ENCODE results near the gene THADA.

DNA sequence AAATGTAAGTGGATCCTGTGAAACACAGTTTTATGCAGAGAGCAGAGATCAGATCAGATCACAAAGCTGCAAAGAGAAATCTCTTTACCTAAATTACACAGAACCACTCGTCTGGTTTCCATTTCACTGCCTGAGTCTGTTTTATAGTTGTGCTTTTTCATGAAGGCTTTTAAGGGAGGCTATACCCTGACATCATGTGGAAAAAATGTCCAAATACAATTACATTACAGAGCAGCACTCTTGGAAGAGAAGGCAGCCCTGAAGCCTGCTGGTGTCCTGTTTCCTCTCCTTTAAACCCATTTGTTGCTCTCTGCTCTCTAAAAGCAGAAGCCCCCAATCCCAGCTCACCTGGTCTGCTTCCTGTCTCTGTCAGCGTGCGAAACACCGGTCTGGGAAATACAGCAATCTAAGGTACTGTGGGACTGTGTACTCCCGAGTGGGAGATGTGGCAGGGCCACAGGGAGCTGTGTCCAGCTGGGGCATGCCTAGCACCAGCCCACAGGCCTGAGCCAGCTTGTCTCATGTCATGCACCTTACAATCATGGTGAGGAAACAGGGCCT lies 344.6 kb downstream of the THADA start:
- TF ChIP-seq, protein P1, sequence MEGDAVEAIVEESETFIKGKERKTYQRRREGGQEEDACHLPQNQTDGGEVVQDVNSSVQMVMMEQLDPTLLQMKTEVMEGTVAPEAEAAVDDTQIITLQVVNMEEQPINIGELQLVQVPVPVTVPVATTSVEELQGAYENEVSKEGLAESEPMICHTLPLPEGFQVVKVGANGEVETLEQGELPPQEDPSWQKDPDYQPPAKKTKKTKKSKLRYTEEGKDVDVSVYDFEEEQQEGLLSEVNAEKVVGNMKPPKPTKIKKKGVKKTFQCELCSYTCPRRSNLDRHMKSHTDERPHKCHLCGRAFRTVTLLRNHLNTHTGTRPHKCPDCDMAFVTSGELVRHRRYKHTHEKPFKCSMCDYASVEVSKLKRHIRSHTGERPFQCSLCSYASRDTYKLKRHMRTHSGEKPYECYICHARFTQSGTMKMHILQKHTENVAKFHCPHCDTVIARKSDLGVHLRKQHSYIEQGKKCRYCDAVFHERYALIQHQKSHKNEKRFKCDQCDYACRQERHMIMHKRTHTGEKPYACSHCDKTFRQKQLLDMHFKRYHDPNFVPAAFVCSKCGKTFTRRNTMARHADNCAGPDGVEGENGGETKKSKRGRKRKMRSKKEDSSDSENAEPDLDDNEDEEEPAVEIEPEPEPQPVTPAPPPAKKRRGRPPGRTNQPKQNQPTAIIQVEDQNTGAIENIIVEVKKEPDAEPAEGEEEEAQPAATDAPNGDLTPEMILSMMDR (IDR thresholded peaks at IDR 0.05), result no peak
- TF ChIP-seq EP300 (IDR thresholded peaks at IDR 0.05) (no peak), POLR2A (IDR thresholded peaks at IDR 0.05) (no peak)

All from suprapubic skin (tissue), 3 donors.